HepG2 (cell line): ENCODE data around the gene NR3C2. TPM values are rescaled to one million over a fixed set of nuclear protein-coding genes. Genes with fewer than 3 reads are reported as not detected.

Experiments used
- ATAC-seq: fragments of 200-7000 bp; cut with Tn5 transposase; 3 replicates; pipeline ENCODE4 v1.9.1; 2020; ENCODE audit warnings: mild to moderate bottlenecking, moderate library complexity
- BruUV-seq: library from RNA; stranded (reverse); fragments of 400-500 nt; replicated peaks from 2 replicates; lab custom pipeline; 2021; lab: Mats Ljungman, UMichigan
- CTCF ChIA-PET: fragments of 300-600 bp; formaldehyde crosslinking; extraction: SDS; loops from one replicate; lab custom pipeline; 2021; ENCODE audit warnings: low total read pairs, inconsistent platforms, low intra/inter-chr PET ratio; lab: Yijun Ruan, JAX
- POLR2A ChIA-PET: fragments of 350-600 bp; sonication (Branson Sonifier 250); formaldehyde crosslinking; loops from one replicate; lab custom pipeline; 2020; ENCODE audit warnings: antibody characterized with exemption, inconsistent platforms; lab: Yijun Ruan, JAX
- DNase-seq: peaks from one replicate; pipeline ENCODE4 v3.0.0-alpha.2; 2015; ENCODE audit warnings: low spot score
- FAIRE-seq: peaks from 3 replicates; lab custom pipeline; 2011; peaks lifted over from hg19 to GRCh38; lab: Jason Lieb, UNC
- H2AFZ ChIP-seq: one replicate; pipeline ENCODE4 v1.6.1; 2011; ENCODE audit warnings: low read length, inconsistent platforms
- H3K27ac ChIP-seq: fragments of 300-600 bp; 3 replicates; pipeline ENCODE4 v1.8.0; 2011; ENCODE audit warnings: mixed run types, mild to moderate bottlenecking, mixed read lengths, low read length, inconsistent platforms; ENCODE audit not compliant: insufficient read depth; ENCODE audit errors: extremely low read length
- H3K27me3 ChIP-seq, 2 experiments: fragments of 200-600 bp in 1 of 2; 2 replicates in 1 of 2; 3 replicates in 1 of 2; pipeline versions ENCODE4 v1.6.0 to v1.8.0; 2011; ENCODE audit warnings: low read length in 2 of 2, mild to moderate bottlenecking in 2 of 2, moderate library complexity in 2 of 2, inconsistent platforms in 1 of 2; ENCODE audit not compliant: insufficient read depth in 2 of 2, control insufficient read depth in 1 of 2
- H3K36me3 ChIP-seq, 2 experiments: fragments of 200-600 bp in 1 of 2; replicated peaks in 1 of 2; 2 replicates in 1 of 2; 3 replicates in 1 of 2; pipeline versions ENCODE4 v1.5.1 to v1.8.0; 2011; ENCODE audit warnings: low read length in 2 of 2, inconsistent platforms in 1 of 2; ENCODE audit not compliant: insufficient read depth in 2 of 2, control insufficient read depth in 1 of 2
- H3K4me1 ChIP-seq: 2 replicates; pipeline ENCODE4 v1.5.1; 2012; ENCODE audit warnings: low read length, inconsistent platforms; ENCODE audit not compliant: insufficient read depth
- H3K4me2 ChIP-seq: 2 replicates; pipeline ENCODE4 v1.6.0; 2011; ENCODE audit warnings: low read depth, low read length, inconsistent platforms
- H3K4me3 ChIP-seq, 3 experiments: fragments of 200-600 bp in 1 of 3; sonication (generic), shearing (Covaris generic) in 1 of 3; replicated peaks in 1 of 3; 2 replicates each; pipeline ENCODE4 v1.5.1; 2011 to 2016; ENCODE audit warnings: low read length in 3 of 3, inconsistent platforms in 2 of 3, low read depth in 2 of 3, mild to moderate bottlenecking in 2 of 3, control low read depth in 1 of 3, mixed read lengths in 1 of 3; ENCODE audit not compliant: insufficient read depth in 1 of 3
- H3K79me2 ChIP-seq: one replicate; pipeline ENCODE4 v1.6.1; 2011; ENCODE audit warnings: low read length, inconsistent platforms; ENCODE audit not compliant: insufficient read depth
- H3K9ac ChIP-seq: 2 replicates; pipeline ENCODE4 v1.6.0; 2011; ENCODE audit warnings: mild to moderate bottlenecking, low read depth, low read length, inconsistent platforms; ENCODE audit not compliant: insufficient read depth
- H3K9me3 ChIP-seq: 2 replicates; pipeline ENCODE4 v1.5.1; 2012; ENCODE audit warnings: mild to moderate bottlenecking, low read length
- H4K20me1 ChIP-seq: 2 replicates; pipeline ENCODE4 v1.6.0; 2011; ENCODE audit warnings: inconsistent platforms, mild to moderate bottlenecking, low read length, moderate library complexity; ENCODE audit not compliant: insufficient read depth
- CEBPB ChIP-seq: IDR thresholded peaks from 2 replicates; pipeline ENCODE4 v1.6.1; 2011; ENCODE audit warnings: low read depth, low read length, improper control_type of control experiment, borderline replicate concordance
- CENPT ChIP-seq: sonication (generic); formaldehyde crosslinking; IDR thresholded peaks from 2 replicates; pipeline ENCODE4 v1.8.0; 2022; ENCODE audit warnings: low read depth, mild to moderate bottlenecking, moderate library complexity, missing genetic modification reagents
- NFE2 ChIP-seq: sonication (generic); formaldehyde crosslinking; IDR thresholded peaks from 2 replicates; pipeline ENCODE4 v1.4.0; 2020; ENCODE audit warnings: missing genetic modification reagents
- SIX4 ChIP-seq: sonication (generic); formaldehyde crosslinking; IDR thresholded peaks from 2 replicates; pipeline ENCODE4 v1.4.0; 2020; ENCODE audit warnings: missing genetic modification reagents
- SOX13 ChIP-seq, 3 experiments: fragments of 450-650 bp in 1 of 3; sonication (generic) in 1 of 3; formaldehyde crosslinking in 1 of 3; IDR thresholded peaks in 2 of 3; conservative IDR thresholded peaks in 1 of 3; 2 replicates each; pipeline versions ENCODE4 v1.5.0 to v1.6.1; 2016 to 2020; ENCODE audit warnings: antibody characterized with exemption in 1 of 3, mild to moderate bottlenecking in 1 of 3, missing compliant biosample characterization in 1 of 3, missing genetic modification reagents in 1 of 3, moderate library complexity in 1 of 3
- ZNF451 ChIP-seq: sonication (generic); formaldehyde crosslinking; IDR thresholded peaks from 2 replicates; pipeline ENCODE4 v1.5.0; 2020; ENCODE audit warnings: mild to moderate bottlenecking, missing genetic modification reagents
- ZNF558 ChIP-seq: sonication (generic); formaldehyde crosslinking; IDR thresholded peaks from 2 replicates; pipeline ENCODE4 v1.9.0; 2022; ENCODE audit warnings: mild to moderate bottlenecking, missing genetic modification reagents, borderline replicate concordance
- ZNF83 ChIP-seq: sonication (generic); formaldehyde crosslinking; IDR thresholded peaks from 2 replicates; pipeline ENCODE4 v1.4.0; 2020; ENCODE audit warnings: missing genetic modification reagents, mild to moderate bottlenecking, borderline replicate concordance
- ZSCAN30 ChIP-seq: sonication (generic); formaldehyde crosslinking; IDR thresholded peaks from 2 replicates; pipeline ENCODE4 v1.5.0; 2020; ENCODE audit warnings: mild to moderate bottlenecking, missing genetic modification reagents
- WGBS: methylation state at CpG from one replicate; pipeline ENCODE4 v1.1.6; 2017; ENCODE audit warnings: low lambda C conversion rate; 5-methylcytosine and 5-hydroxymethylcytosine counted together
- in situ Hi-C: cut with HindIII; loops from 2 replicates; pipeline ENCODE4 v1.10.0; 2017; ENCODE audit warnings: low pct_unique_long_range_greater_than_20kb; ENCODE audit not compliant: extremely low pct_ligation_motif_present
- intact Hi-C: fragments of 100-400 bp; cut with micrococcal nuclease; formaldehyde crosslinking; loops from one replicate; pipeline ENCODE4 v1.10.0; 2022; ENCODE audit not compliant: unreplicated experiment
- polyA plus RNA-seq, 8 experiments: library from polyadenylated mRNA; depleted of rRNA in 3 of 8; stranded (reverse) in 7 of 8; unstranded in 1 of 8; fragments of >200 nt; fragmentation: Illumina TruSeq in 4 of 8; extraction: Trizol in 4 of 8; gene quantifications; 2 replicates each; pipeline versions ENCODE4 v1.2.1 to v1.2.3, GENCODE V29; 2011 to 2016; ENCODE audit warnings: low read depth in 4 of 8, missing spikeins in 1 of 8, mixed read lengths in 1 of 8; ENCODE audit not compliant: insufficient read depth in 1 of 8
- total RNA-seq, 5 experiments: library from RNA; depleted of rRNA; stranded (reverse); fragments of >200 nt; fragmentation: Illumina TruSeq; extraction: Trizol; gene quantifications; 2 replicates each; pipeline ENCODE4 v1.2.3, GENCODE V29; 2016; ENCODE audit warnings: low read depth in 1 of 5

NR3C2 gene
- total and polyA plus RNA-seq, 2 of the 13 experiments (the other 11 are each of a cell fraction or from before 2014, with no cell fraction given), result 0.26 to 0.46 TPM

DNA sequence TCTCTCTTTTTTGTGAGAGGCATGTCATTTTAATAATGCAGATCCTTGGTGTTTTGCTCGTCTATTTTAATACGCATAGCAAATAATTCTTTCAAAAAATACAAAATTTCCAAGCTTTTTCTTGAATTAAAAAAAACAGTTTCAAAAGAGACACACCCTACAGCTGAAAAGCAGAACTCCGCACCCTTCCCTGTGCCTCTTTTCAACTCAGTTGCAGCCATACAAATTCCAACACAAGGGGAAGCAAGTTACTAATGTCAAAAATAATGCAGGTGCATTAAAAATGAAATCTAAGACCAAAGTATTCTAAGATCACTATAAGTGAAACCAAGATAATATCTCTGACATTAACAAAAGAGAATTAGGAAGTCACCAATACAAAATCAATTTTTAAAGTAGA, 66.6 kb downstream of the NR3C2 start:
- 87% methylated on average over 3 of the region's 3 CpGs for WGBS
- H4K20me1 ChIP-seq, result no peaks in the 10 kb centered on the region
- H3K9me3 ChIP-seq, result no peaks in the 10 kb centered on the region
- H3K27ac ChIP-seq, result peak overlapping the region; percentile 61
- H3K79me2 ChIP-seq, result no peaks in the 10 kb centered on the region
- no peak for ATAC-seq
- no peak for DNase-seq
- FAIRE-seq, result no peak
- H3K27me3 ChIP-seq, result no peaks in the 10 kb centered on the region; a peak in 1 of 5 replicates
- BruUV-seq, result no TSS peak
- no peak overlapping the region for H3K9ac ChIP-seq
- peak overlapping the region; percentile 14; the same call in 1 of the 2 replicates for H3K4me2 ChIP-seq
- in situ Hi-C loops, result no loop called here
- no peak overlapping the region for H2AFZ ChIP-seq
- TF ChIP-seq ZNF558 (no peak), CENPT (CRISPR knock-in tag) (no peak), ZNF451 (no peak), NFE2 (CRISPR knock-in tag) (no peak)
- TF ChIP-seq, all 625 proteins: peak for 0
- ChIA-PET CTCF (no interaction called here), POLR2A (no interaction called here)
- Histone ChIP-seq H3K4me1 (peaks cover 20% of the 10 kb centered on the region), H3K4me3 (no peak overlapping the region; a peak in 1 of 6 replicates), H3K36me3 (no peaks in the 10 kb centered on the region)
- intact Hi-C loops, result loop anchor here (5.0 kb wide), 1 partner anchor 67 kb away; the partner anchor contains the start of gene NR3C2

DNA sequence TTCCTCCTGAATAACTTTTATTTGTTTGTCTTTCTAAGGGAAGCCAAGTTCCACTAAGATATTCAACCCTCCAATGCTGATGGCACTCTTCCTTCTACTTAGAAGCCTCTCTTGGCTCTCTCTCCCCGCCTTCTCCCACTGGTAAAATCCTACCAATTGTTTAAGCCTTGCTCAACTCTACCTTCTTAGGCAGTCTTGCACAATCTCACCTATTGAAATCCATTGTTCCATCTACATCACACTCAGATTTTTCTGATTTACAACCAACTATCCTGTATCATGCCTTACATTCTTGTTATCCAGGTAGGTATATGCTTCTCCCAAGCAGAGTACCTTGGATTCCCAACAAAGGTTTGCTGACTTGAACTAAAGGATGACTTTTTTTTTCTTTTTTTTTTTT, 69.1 kb downstream of the NR3C2 start:
- no peak for DNase-seq
- CTCF ChIA-PET, result no interaction called here
- peaks cover 30% of the 10 kb centered on the region for H3K4me1 ChIP-seq
- H4K20me1 ChIP-seq, result no peaks in the 10 kb centered on the region
- intact Hi-C loops, result no loop called here
- WGBS, result 73% methylated on average over 1 of the region's 1 CpG
- in situ Hi-C loops, result no loop called here
- BruUV-seq, result no TSS peak
- FAIRE-seq, result no peak
- H2AFZ ChIP-seq, result no peak overlapping the region
- H3K9ac ChIP-seq, result no peak overlapping the region
- POLR2A ChIA-PET, result no interaction called here
- H3K27me3 ChIP-seq, result no peaks in the 10 kb centered on the region; a peak in 1 of 5 replicates
- H3K4me2 ChIP-seq, result no peak overlapping the region
- no peaks in the 10 kb centered on the region for H3K36me3 ChIP-seq
- no peak for ATAC-seq
- no peaks in the 10 kb centered on the region for H3K79me2 ChIP-seq
- no peaks in the 10 kb centered on the region for H3K9me3 ChIP-seq
- TF ChIP-seq ZSCAN30, result no peak
- TF ChIP-seq ZNF83 (CRISPR knock-in tag), result no peak
- peak; percentile 39; the same call in 1 of the 2 replicates for TF ChIP-seq CEBPB
- no peak for TF ChIP-seq SIX4 (CRISPR knock-in tag)
- no peak for TF ChIP-seq SOX13 (IDR thresholded peaks at IDR 0.05)
- 0 out of 4 replicates have a peak, but pooled peaks of 1 of the 2 experiments have one; percentile 18 for TF ChIP-seq SOX13 (CRISPR knock-in tag; conservative IDR thresholded peaks at IDR 0.05 in 1 of 2, IDR thresholded peaks at IDR 0.05 in 1 of 2)
- TF ChIP-seq, all 625 proteins: peak for 2
- Histone ChIP-seq H3K4me3 (no peak overlapping the region), H3K27ac (no peak overlapping the region)
